Natural killer cell (primary cell): ENCODE data around the gene PFAS. TPM values are rescaled to one million over a fixed set of nuclear protein-coding genes. Genes with fewer than 3 reads are reported as not detected.

ENCODE experiments used
- ATAC-seq, 3 donors: fragments of 150-1000 bp in 2 of 3; fragments of 200-7000 bp in 1 of 3; cut with Tn5 transposase; 1 replicate in 1 of 3; 2 replicates in 2 of 3; pipeline ENCODE4 v1.10.0; 2021; ENCODE audit warnings: mild to moderate bottlenecking in 2 of 3, moderate library complexity in 2 of 3
- DNase-seq, 2 donors: peaks; one replicate each; pipeline versions ENCODE4 v3.0.0 to v3.0.0-alpha.2; 2013 to 2021; ENCODE audit warnings: mixed read lengths in 1 of 2
- H3K27ac ChIP-seq: one replicate; pipeline ENCODE4 v1.5.1; 2013; ENCODE audit warnings: mild to moderate bottlenecking, low read length
- H3K27me3 ChIP-seq: one replicate; pipeline ENCODE4 v1.6.1; 2013; ENCODE audit warnings: low read length; ENCODE audit not compliant: control insufficient read depth, insufficient read depth
- H3K36me3 ChIP-seq: one replicate; pipeline ENCODE4 v1.6.1; 2013; ENCODE audit warnings: low read length; ENCODE audit not compliant: control insufficient read depth, insufficient read depth
- H3K4me1 ChIP-seq: one replicate; pipeline ENCODE4 v1.6.1; 2013; ENCODE audit warnings: low read length; ENCODE audit not compliant: control insufficient read depth, insufficient read depth
- H3K4me3 ChIP-seq: one replicate; pipeline ENCODE4 v1.5.1; 2013; ENCODE audit warnings: low read length
- H3K9me3 ChIP-seq: one replicate; pipeline ENCODE4 v1.6.1; 2013; ENCODE audit warnings: low read length; ENCODE audit not compliant: control insufficient read depth, insufficient read depth
- H3K27ac Mint-ChIP-seq, 2 donors: one replicate each; pipeline ENCODE4 v1.8.0; 2022; ENCODE audit warnings: mild to moderate bottlenecking in 2 of 2, mixed read lengths in 2 of 2, moderate library complexity in 1 of 2
- H3K27me3 Mint-ChIP-seq, 2 donors: one replicate each; pipeline ENCODE4 v1.8.0; 2022; ENCODE audit warnings: low read depth in 2 of 2, mixed read lengths in 2 of 2
- H3K36me3 Mint-ChIP-seq: one replicate; pipeline ENCODE4 v1.8.0; 2022; ENCODE audit warnings: mixed read lengths
- H3K4me1 Mint-ChIP-seq, 2 donors: one replicate each; pipeline ENCODE4 v1.8.0; 2022; ENCODE audit warnings: mixed read lengths in 2 of 2
- H3K4me3 Mint-ChIP-seq: one replicate; pipeline ENCODE4 v1.8.0; 2022; ENCODE audit warnings: mild to moderate bottlenecking, moderate library complexity, mixed read lengths
- H3K9me3 Mint-ChIP-seq, 2 donors: one replicate each; pipeline ENCODE4 v1.8.0; 2022; ENCODE audit warnings: mixed read lengths in 2 of 2
- WGBS: methylation state at CpG from one replicate; pipeline ENCODE4 v1.1.7; 2013; ENCODE audit warnings: missing lambda C conversion rate; ENCODE audit not compliant: insufficient coverage; 5-methylcytosine and 5-hydroxymethylcytosine counted together
- intact Hi-C: fragments of 100-400 bp; cut with micrococcal nuclease; formaldehyde crosslinking; loops from one replicate; pipeline ENCODE4 v1.14.2; 2022
- total RNA-seq, 4 donors: library from RNA; stranded (reverse); fragments of 120-200 nt in 1 of 4; gene quantifications; one replicate each; pipeline versions ENCODE4 v1.2.3 to v1.2.4, GENCODE V29; 2013 to 2022
- TF ChIP-seq, protein P1 (sequence below): fragments of 200-600 bp; IDR thresholded peaks from one replicate; pipeline ENCODE4 v1.8.0; 2022; ENCODE audit warnings: antibody characterized with exemption

The PFAS gene
- total RNA-seq, 3 donors from 2014 or later (not counting 1 experiment from before 2014, with no cell fraction given), result 23.6 to 30.0 (median 24.0) TPM

DNA sequence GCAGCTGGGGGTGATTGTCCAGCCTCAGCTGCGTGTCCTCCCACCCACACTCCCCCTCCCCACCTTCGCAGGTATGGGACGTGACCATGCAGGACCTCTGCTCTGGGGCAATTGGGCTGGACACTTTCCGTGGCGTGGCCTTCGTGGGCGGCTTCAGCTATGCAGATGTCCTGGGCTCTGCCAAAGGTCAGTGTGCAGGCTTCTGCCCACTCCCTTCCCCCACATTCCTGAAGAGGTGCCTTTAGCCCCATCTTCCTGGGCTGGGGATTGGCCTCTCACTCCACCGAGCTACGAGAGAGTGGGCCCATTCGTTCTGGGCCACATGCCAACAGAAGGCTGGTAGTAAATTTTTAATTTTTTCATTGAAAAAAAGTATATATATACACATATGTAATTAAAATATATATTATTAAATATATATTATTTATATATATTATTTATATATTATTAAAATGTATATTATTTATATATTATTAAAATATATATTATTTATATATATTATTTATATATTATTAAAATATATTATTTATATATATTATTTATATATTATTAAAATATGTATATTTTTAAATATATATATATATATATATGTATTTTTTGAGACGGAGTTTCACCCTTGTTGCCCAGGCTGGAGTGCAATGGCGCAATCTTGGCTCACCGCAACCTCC, 18.5 kb downstream of the PFAS start:
- ATAC-seq, result no peak

DNA sequence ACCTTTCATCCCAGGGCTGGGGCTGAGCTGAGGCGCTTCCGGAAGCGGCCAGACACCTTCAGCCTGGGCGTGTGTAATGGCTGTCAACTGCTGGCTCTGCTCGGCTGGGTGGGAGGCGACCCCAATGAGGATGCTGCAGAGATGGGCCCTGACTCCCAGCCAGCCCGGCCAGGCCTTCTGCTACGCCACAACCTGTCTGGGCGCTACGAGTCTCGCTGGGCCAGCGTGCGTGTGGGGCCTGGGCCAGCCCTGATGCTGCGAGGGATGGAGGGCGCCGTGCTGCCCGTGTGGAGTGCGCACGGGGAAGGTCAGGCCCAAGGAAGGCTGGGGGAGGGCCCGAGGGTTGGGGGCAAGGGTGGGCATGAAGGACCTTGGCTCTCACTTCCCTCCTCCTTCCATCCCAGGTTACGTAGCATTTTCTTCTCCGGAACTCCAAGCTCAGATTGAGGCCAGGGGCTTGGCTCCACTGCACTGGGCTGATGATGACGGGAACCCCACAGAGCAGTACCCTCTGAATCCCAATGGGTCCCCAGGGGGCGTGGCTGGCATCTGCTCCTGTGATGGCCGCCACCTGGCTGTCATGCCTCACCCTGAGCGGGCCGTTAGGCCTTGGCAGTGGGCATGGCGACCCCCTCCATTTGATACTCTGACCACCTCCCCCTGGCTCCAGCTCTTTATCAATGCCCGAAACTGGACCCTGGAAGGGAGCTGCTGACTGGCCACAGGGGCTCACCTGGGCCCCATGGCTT, 19.6 kb downstream of the PFAS start:
- Mint-ChIP-seq H3K4me1 (no peaks in the 10 kb centered on the region), H3K27me3 (no peaks in the 10 kb centered on the region), H3K4me3 (no peak overlapping the region), H3K27ac (no peak overlapping the region), H3K36me3 (no peaks in the 10 kb centered on the region), H3K9me3 (no peaks in the 10 kb centered on the region)
- H3K4me3 ChIP-seq, result no peak overlapping the region
- H3K4me1 ChIP-seq, result no peaks in the 10 kb centered on the region
- intact Hi-C loops, result no loop called here
- 95% methylated on average over 29 of the region's 29 CpGs for WGBS
- no peaks in the 10 kb centered on the region for H3K27me3 ChIP-seq
- ATAC-seq (no peak), DNase-seq (no peak)
- peaks cover 30% of the 10 kb centered on the region for H3K36me3 ChIP-seq
- H3K9me3 ChIP-seq, result no peaks in the 10 kb centered on the region
- H3K27ac ChIP-seq, result no peak overlapping the region
- TF ChIP-seq, protein P1, sequence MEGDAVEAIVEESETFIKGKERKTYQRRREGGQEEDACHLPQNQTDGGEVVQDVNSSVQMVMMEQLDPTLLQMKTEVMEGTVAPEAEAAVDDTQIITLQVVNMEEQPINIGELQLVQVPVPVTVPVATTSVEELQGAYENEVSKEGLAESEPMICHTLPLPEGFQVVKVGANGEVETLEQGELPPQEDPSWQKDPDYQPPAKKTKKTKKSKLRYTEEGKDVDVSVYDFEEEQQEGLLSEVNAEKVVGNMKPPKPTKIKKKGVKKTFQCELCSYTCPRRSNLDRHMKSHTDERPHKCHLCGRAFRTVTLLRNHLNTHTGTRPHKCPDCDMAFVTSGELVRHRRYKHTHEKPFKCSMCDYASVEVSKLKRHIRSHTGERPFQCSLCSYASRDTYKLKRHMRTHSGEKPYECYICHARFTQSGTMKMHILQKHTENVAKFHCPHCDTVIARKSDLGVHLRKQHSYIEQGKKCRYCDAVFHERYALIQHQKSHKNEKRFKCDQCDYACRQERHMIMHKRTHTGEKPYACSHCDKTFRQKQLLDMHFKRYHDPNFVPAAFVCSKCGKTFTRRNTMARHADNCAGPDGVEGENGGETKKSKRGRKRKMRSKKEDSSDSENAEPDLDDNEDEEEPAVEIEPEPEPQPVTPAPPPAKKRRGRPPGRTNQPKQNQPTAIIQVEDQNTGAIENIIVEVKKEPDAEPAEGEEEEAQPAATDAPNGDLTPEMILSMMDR, result no peak

More for the DNA sequence above, 18.5 kb downstream of the PFAS start:
- no peak overlapping the region for H3K4me3 Mint-ChIP-seq
- intact Hi-C loops, result no loop called here
- WGBS, result 97% methylated on average over 10 of the region's 13 CpGs
- Histone ChIP-seq H3K27me3 (no peaks in the 10 kb centered on the region), H3K27ac (no peak overlapping the region), H3K4me3 (no peak overlapping the region), H3K4me1 (no peaks in the 10 kb centered on the region), H3K9me3 (no peaks in the 10 kb centered on the region), H3K36me3 (peaks cover 38% of the 10 kb centered on the region)
- no peak for DNase-seq
- TF ChIP-seq, protein P1, result no peak
- no peaks in the 10 kb centered on the region for H3K9me3 Mint-ChIP-seq
- no peaks in the 10 kb centered on the region for H3K36me3 Mint-ChIP-seq
- no peaks in the 10 kb centered on the region for H3K27me3 Mint-ChIP-seq
- H3K4me1 Mint-ChIP-seq, result no peaks in the 10 kb centered on the region
- H3K27ac Mint-ChIP-seq, result no peak overlapping the region

DNA sequence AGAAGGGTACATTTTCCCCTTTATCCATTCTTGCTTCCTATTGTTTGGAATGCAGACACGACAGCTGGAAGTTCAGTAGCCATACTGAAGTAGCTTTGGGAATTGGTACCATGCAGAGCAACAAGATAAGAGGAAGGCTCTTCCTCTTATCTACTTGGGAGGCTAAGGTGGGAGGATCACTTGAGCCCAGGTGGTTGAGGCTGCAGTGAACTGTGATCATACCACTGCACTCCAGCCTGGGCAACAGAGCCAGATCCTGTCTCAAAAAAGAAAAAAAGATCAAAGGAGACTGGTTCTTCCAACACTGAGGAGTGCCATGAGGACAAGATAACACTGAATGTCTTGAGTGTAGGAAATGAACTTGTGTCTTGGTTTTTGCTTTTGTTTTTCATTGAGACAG, 23.3 kb downstream of the PFAS start:
- H3K9me3 ChIP-seq, result no peaks in the 10 kb centered on the region
- H3K36me3 ChIP-seq, result peaks cover 7% of the 10 kb centered on the region
- Mint-ChIP-seq H3K4me1 (no peaks in the 10 kb centered on the region), H3K36me3 (no peaks in the 10 kb centered on the region), H3K27ac (no peak overlapping the region), H3K4me3 (no peak overlapping the region), H3K9me3 (no peaks in the 10 kb centered on the region), H3K27me3 (no peaks in the 10 kb centered on the region)
- no peak overlapping the region for H3K4me3 ChIP-seq
- intact Hi-C loops, result no loop called here
- H3K27ac ChIP-seq, result no peak overlapping the region
- DNase-seq (no peak), ATAC-seq (no peak)
- TF ChIP-seq, protein P1, result no peak
- WGBS, result 100% methylated on average over 1 of the region's 1 CpG
- H3K4me1 ChIP-seq, result no peaks in the 10 kb centered on the region
- H3K27me3 ChIP-seq, result no peaks in the 10 kb centered on the region
